H1 (cell line): ENCODE data around the gene SCAI. TPM values are rescaled to one million over a fixed set of nuclear protein-coding genes. Genes with fewer than 3 reads are reported as not detected.

Experiments
- BCL11A ChIP-seq, 2 experiments: IDR thresholded peaks; one replicate each; pipeline ENCODE4 v1.6.1; 2011; ENCODE audit warnings: low read depth in 2 of 2, low read length in 2 of 2, mild to moderate bottlenecking in 2 of 2
- GABPA ChIP-seq: IDR thresholded peaks from 2 replicates; pipeline ENCODE4 v1.6.1; 2011; ENCODE audit warnings: mild to moderate bottlenecking, low read length, moderate library complexity, borderline replicate concordance; ENCODE audit not compliant: insufficient read depth
- HDAC2 ChIP-seq, 2 experiments: fragments of 300-600 bp in 1 of 2; sonication (generic) in 1 of 2; IDR thresholded peaks; 2 replicates each; pipeline ENCODE4 v1.6.1; 2011 to 2012; ENCODE audit warnings: low read depth in 2 of 2, low read length in 2 of 2, mild to moderate bottlenecking in 2 of 2, moderate library complexity in 2 of 2, borderline replicate concordance in 1 of 2, inconsistent platforms in 1 of 2
- HDAC6 ChIP-seq: IDR thresholded peaks from one replicate; pipeline ENCODE4 v1.7.1; 2012; ENCODE audit warnings: low read depth, mild to moderate bottlenecking, inconsistent platforms, low read length, moderate library complexity
- JUN ChIP-seq: IDR thresholded peaks from 2 replicates; pipeline ENCODE4 v1.6.1; 2011; ENCODE audit warnings: low read depth, mild to moderate bottlenecking, improper control_type of control experiment, low read length
- NANOG ChIP-seq: IDR thresholded peaks from 2 replicates; pipeline ENCODE4 v1.6.1; 2011; ENCODE audit warnings: low read length, low read depth, mild to moderate bottlenecking, inconsistent platforms; ENCODE audit not compliant: insufficient read depth, poor library complexity, severe bottlenecking
- POU5F1 ChIP-seq: IDR thresholded peaks from 2 replicates; pipeline ENCODE4 v1.6.1; 2011; ENCODE audit warnings: low read depth, mild to moderate bottlenecking, low read length, moderate library complexity
- RAD21 ChIP-seq, 2 experiments: IDR thresholded peaks in 1 of 2; conservative IDR thresholded peaks in 1 of 2; 2 replicates each; pipeline ENCODE4 v1.6.1; 2011; ENCODE audit warnings: low read depth in 2 of 2, low read length in 2 of 2, improper control_type of control experiment in 1 of 2, inconsistent platforms in 1 of 2, mild to moderate bottlenecking in 1 of 2, moderate library complexity in 1 of 2
- RXRA ChIP-seq: IDR thresholded peaks from 2 replicates; pipeline ENCODE4 v1.6.1; 2011; ENCODE audit warnings: low read depth, mild to moderate bottlenecking, low read length, moderate library complexity; ENCODE audit not compliant: insufficient read depth
- SP2 ChIP-seq: IDR thresholded peaks from 2 replicates; pipeline ENCODE4 v1.6.1; 2012; ENCODE audit warnings: mild to moderate bottlenecking, low read length, inconsistent platforms
- SRF ChIP-seq: IDR thresholded peaks from 2 replicates; pipeline ENCODE4 v1.6.1; 2011; ENCODE audit warnings: mild to moderate bottlenecking, low read depth, low read length, moderate library complexity
- TAF1 ChIP-seq: IDR thresholded peaks from 2 replicates; pipeline ENCODE4 v1.6.1; 2011; ENCODE audit warnings: mild to moderate bottlenecking, low read depth, low read length
- polyA plus RNA-seq, 7 experiments: library from polyadenylated mRNA; depleted of rRNA in 3 of 7; stranded (reverse) in 5 of 7; unstranded in 2 of 7; fragments of >200 nt in 5 of 7; fragments of 200-250 nt in 2 of 7; gene quantifications; 1 replicate in 5 of 7; 2 replicates in 1 of 7; 4 replicates in 1 of 7; pipeline versions ENCODE4 v1.2.1 to v1.2.3, GENCODE V29; 2011 to 2013; ENCODE audit warnings: missing spikeins in 2 of 7, mixed read lengths in 2 of 7
- total RNA-seq: library from RNA; stranded (reverse); fragmentation: NEBNext Ultra II Directional; extraction: Animal tissue kit (Norgen Biotek cat#: 25700); gene quantifications from 2 replicates; pipeline ENCODE4 v1.2.1, GENCODE V29; 2021
- TF ChIP-seq, protein P1 (sequence below), 3 experiments: IDR thresholded peaks; 1 replicate in 2 of 3; 2 replicates in 1 of 3; pipeline versions ENCODE4 v1.5.1 to v1.6.1; 2011; ENCODE audit warnings: low read length in 3 of 3, mild to moderate bottlenecking in 3 of 3, inconsistent platforms in 2 of 3, low read depth in 1 of 3, moderate library complexity in 1 of 3; ENCODE audit not compliant: insufficient read depth in 1 of 3; ENCODE audit errors: control extremely low read depth in 1 of 3
- TF ChIP-seq, protein P2 (sequence below): IDR thresholded peaks from 2 replicates; pipeline ENCODE4 v1.6.1; 2012; ENCODE audit warnings: low read length, inconsistent platforms
- TF ChIP-seq, protein P3 (sequence below): IDR thresholded peaks from 2 replicates; pipeline ENCODE4 v1.6.1; 2012; ENCODE audit warnings: inconsistent platforms

Gene SCAI
- total and polyA plus RNA-seq, 2 of the 8 experiments (the other 6 are each of a cell fraction or from before 2014, with no cell fraction given): 6.4 to 19.8 TPM

DNA sequence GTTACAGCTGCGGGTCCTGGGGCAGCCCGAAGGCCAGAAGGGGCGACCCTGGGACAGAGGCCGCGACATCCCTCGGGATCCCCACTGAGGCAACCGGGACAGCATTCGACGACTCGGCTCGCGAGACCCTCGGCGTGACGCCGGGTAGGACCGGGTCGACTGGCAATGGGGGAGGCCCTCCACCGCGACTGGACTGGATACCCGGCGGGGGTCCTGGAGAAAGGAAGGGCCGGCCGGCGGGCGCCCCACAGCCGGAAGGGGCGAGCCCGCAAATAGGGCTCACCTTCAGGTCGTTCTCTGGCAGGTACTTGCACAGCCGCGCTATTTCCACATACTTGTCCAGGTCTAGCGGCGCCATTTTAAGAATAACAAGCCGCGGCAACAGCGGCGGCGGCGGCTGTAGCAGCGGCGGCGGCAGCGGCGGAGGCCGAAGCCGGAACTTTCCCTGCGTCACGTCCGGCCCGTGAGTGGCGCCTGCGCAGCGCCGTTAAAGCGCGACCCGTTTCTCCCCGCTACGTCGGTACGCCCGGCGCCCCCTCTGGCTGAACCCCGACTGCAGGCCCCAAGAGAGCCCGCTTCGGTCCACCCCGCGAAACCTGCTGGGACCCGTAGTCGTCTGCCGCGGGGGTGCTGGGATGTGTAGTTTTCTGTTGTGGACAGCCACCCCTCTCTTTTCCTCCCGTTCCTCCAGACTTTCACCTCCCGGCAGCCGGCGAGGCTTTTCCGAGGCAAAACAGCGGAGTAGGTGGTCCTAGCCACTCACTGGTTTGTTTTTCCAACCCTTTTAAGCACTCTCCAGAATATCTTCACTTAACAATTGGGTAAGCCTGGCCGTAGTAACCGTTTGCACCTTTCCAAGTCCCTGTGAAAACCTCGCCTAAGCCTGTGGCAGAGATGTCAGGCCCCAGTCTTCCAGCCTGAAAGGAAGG lies 46.3 kb upstream of the SCAI start, which contains the start of gene PPP6C (continued):
- TF ChIP-seq, protein P1, sequence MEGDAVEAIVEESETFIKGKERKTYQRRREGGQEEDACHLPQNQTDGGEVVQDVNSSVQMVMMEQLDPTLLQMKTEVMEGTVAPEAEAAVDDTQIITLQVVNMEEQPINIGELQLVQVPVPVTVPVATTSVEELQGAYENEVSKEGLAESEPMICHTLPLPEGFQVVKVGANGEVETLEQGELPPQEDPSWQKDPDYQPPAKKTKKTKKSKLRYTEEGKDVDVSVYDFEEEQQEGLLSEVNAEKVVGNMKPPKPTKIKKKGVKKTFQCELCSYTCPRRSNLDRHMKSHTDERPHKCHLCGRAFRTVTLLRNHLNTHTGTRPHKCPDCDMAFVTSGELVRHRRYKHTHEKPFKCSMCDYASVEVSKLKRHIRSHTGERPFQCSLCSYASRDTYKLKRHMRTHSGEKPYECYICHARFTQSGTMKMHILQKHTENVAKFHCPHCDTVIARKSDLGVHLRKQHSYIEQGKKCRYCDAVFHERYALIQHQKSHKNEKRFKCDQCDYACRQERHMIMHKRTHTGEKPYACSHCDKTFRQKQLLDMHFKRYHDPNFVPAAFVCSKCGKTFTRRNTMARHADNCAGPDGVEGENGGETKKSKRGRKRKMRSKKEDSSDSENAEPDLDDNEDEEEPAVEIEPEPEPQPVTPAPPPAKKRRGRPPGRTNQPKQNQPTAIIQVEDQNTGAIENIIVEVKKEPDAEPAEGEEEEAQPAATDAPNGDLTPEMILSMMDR (IDR thresholded peaks at IDR 0.05; ENCODE audit: control extremely low read depth in 1 of 3, insufficient read depth in 1 of 3, low read depth in 1 of 3, low read length in 3 of 3): peak; percentile 52 to 80 (median 78)
- TF ChIP-seq NANOG (no peak), HDAC6 (no peak), HDAC2 (IDR thresholded peaks at IDR 0.05; ENCODE audit: borderline replicate concordance in 1 of 2, low read depth in 2 of 2, low read length in 2 of 2) (0 out of 4 replicates have a peak, but pooled peaks of 1 of the 2 experiments have one; percentile 8), SP2 (no peak), GABPA (0 out of 2 replicates have a peak, but pooled peaks have one; percentile 55), SRF (peak; percentile 72), JUN (no peak), TAF1 (peak; percentile 80), RXRA (no peak), BCL11A (IDR thresholded peaks at IDR 0.05; ENCODE audit: low read depth in 2 of 2, low read length in 2 of 2) (no peak), POU5F1 (no peak), RAD21 (IDR thresholded peaks at IDR 0.05 in 1 of 2, conservative IDR thresholded peaks at IDR 0.05 in 1 of 2; ENCODE audit: low read depth in 2 of 2, low read length in 2 of 2) (no peak; a peak in 1 of 4 replicates)
- TF ChIP-seq, protein P2, sequence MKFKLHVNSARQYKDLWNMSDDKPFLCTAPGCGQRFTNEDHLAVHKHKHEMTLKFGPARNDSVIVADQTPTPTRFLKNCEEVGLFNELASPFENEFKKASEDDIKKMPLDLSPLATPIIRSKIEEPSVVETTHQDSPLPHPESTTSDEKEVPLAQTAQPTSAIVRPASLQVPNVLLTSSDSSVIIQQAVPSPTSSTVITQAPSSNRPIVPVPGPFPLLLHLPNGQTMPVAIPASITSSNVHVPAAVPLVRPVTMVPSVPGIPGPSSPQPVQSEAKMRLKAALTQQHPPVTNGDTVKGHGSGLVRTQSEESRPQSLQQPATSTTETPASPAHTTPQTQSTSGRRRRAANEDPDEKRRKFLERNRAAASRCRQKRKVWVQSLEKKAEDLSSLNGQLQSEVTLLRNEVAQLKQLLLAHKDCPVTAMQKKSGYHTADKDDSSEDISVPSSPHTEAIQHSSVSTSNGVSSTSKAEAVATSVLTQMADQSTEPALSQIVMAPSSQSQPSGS: 0 out of 2 replicates have a peak, but pooled peaks have one; percentile 35
- TF ChIP-seq, protein P3, sequence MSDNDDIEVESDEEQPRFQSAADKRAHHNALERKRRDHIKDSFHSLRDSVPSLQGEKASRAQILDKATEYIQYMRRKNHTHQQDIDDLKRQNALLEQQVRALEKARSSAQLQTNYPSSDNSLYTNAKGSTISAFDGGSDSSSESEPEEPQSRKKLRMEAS: no peak
